Ovary (tissue), 9 donors: ENCODE measurements around the gene TAAR6. TPM values are rescaled to one million over a fixed set of nuclear protein-coding genes. Genes with fewer than 3 reads are reported as not detected.

ENCODE experiments used
- DNase-seq, 5 donors: peaks; one replicate each; pipeline ENCODE4 v3.0.0-alpha.2; 2019 to 2020
- H3K27ac ChIP-seq, 2 donors: fragments of 200-600 bp; one replicate each; pipeline versions ENCODE4 v1.5.1 to v1.8.0; 2019 to 2022
- H3K27me3 ChIP-seq: fragments of 200-600 bp; one replicate; pipeline ENCODE4 v1.8.0; 2022
- H3K36me3 ChIP-seq: fragments of 200-600 bp; sonication (generic); one replicate; pipeline ENCODE4 v1.5.1; 2019
- H3K4me1 ChIP-seq: one replicate; pipeline ENCODE4 v1.8.1; 2013; ENCODE audit warnings: mild to moderate bottlenecking, moderate library complexity; ENCODE audit not compliant: insufficient read depth
- H3K4me3 ChIP-seq: fragments of 200-600 bp; sonication (generic); one replicate; pipeline ENCODE4 v1.5.1; 2017
- H3K9me3 ChIP-seq, 2 donors: fragments of 200-600 bp in 1 of 2; sonication (generic) in 1 of 2; one replicate each; pipeline versions ENCODE4 v1.5.1 to v1.8.1; 2013 to 2019; ENCODE audit warnings: mild to moderate bottlenecking in 1 of 2, moderate library complexity in 1 of 2
- EP300 ChIP-seq: sonication (generic); formaldehyde crosslinking; IDR thresholded peaks from one replicate; pipeline ENCODE4 v1.6.1; 2017; ENCODE audit warnings: antibody characterized with exemption
- POLR2A ChIP-seq: fragments of 450-650 bp; IDR thresholded peaks from one replicate; pipeline ENCODE4 v1.6.1; 2017; ENCODE audit warnings: antibody characterized with exemption, mild to moderate bottlenecking, moderate library complexity
- WGBS, 3 donors: extraction: QIAGEN DNeasy Blood & Tissue Kit in 1 of 3; methylation state at CpG; one replicate each; pipeline versions ENCODE4 v1.1.5 to v1.1.7; 2013 to 2017; 5-methylcytosine and 5-hydroxymethylcytosine counted together
- intact Hi-C, 4 donors: fragments of 100-400 bp; cut with DNase I; formaldehyde crosslinking; loops; one replicate each; pipeline versions ENCODE4 v1.11.0 to v1.15.1; 2022 to 2023
- polyA plus RNA-seq, 2 donors: library from polyadenylated mRNA; stranded (reverse); fragments of 200-250 nt in 1 of 2; fragments of 350-450 nt in 1 of 2; fragmentation: Illumina TruSeq in 1 of 2; extraction: RNeasy Lipid Tissue Mini Kit (QIAGEN cat#74804) in 1 of 2; gene quantifications; one replicate each; pipeline ENCODE4 v1.2.3, GENCODE V29; 2013 to 2014
- total RNA-seq, 7 donors: library from RNA; depleted of rRNA in 2 of 7; stranded (reverse); fragments of >200 nt in 2 of 7; fragmentation: NEBNext Ultra II Directional in 3 of 7; extraction: Animal tissue kit (Norgen Biotek cat#: 25700) in 3 of 7; gene quantifications; one replicate each; pipeline versions ENCODE4 v1.1.0 to v1.2.4, GENCODE V29; 2016 to 2023
- TF ChIP-seq, protein P1 (sequence below), 3 donors: fragments of 450-650 bp in 2 of 3; fragments of 200-600 bp in 1 of 3; IDR thresholded peaks; one replicate each; pipeline versions ENCODE4 v1.5.1 to v1.8.0; 2016 to 2022; ENCODE audit warnings: antibody characterized with exemption in 3 of 3, mild to moderate bottlenecking in 1 of 3
- donor health status: DM: no; HTN: no; CAD: no; lungs with moderate emphysema.
- donor health status: DM: no; HTN: no; CAD: no.
- donor health status: Bipolar disorder and iron deficiency.
- donor health status: DM: yes; HTN: yes; CAD: no.
- donor health status: DM: no; HTN: no; CAD: no.
- donor health status: DM: yes; HTN: yes; CAD: no.

Gene TAAR6
- total and polyA plus RNA-seq, 9 donors = not detected

DNA sequence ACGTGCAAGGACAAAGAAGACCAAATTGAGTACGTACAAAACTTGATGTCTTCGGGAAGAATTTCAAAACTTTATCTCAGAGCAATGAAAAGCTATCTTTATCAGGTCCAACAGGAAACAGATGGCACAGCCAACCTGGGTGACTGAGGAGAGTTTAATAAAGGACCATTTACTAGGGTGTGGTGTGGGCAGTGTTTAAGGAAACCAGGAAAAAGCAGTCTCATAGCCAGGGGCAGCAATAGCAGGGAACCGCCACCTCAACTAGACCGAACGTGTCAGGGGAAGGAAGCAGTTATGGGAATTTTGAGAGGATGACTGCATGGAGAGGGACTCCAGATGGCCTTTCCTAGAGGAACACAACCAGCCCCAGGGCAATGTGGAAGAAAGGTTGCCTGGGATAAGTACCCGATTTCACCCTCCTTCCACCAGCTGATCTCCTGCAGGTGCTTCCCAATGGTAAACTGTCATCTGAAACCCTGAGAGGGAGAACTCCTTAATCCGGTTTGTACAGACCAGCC lies 34.6 kb downstream of the TAAR6 start:
- Histone ChIP-seq H3K4me1 (no peaks in the 10 kb centered on the region), H3K4me3 (no peak overlapping the region), H3K36me3 (no peaks in the 10 kb centered on the region), H3K9me3 (no peaks in the 10 kb centered on the region), H3K27ac (no peak overlapping the region), H3K27me3 (no peaks in the 10 kb centered on the region)
- intact Hi-C loops = no loop called here
- no peak for DNase-seq
- TF ChIP-seq EP300 (no peak), POLR2A (no peak)
- TF ChIP-seq, protein P1, sequence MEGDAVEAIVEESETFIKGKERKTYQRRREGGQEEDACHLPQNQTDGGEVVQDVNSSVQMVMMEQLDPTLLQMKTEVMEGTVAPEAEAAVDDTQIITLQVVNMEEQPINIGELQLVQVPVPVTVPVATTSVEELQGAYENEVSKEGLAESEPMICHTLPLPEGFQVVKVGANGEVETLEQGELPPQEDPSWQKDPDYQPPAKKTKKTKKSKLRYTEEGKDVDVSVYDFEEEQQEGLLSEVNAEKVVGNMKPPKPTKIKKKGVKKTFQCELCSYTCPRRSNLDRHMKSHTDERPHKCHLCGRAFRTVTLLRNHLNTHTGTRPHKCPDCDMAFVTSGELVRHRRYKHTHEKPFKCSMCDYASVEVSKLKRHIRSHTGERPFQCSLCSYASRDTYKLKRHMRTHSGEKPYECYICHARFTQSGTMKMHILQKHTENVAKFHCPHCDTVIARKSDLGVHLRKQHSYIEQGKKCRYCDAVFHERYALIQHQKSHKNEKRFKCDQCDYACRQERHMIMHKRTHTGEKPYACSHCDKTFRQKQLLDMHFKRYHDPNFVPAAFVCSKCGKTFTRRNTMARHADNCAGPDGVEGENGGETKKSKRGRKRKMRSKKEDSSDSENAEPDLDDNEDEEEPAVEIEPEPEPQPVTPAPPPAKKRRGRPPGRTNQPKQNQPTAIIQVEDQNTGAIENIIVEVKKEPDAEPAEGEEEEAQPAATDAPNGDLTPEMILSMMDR (IDR thresholded peaks at IDR 0.05) = no peak
- WGBS, 3 donors = 81 to 88% (median 81%) methylated on average over 8 of the region's 8 CpGs

DNA sequence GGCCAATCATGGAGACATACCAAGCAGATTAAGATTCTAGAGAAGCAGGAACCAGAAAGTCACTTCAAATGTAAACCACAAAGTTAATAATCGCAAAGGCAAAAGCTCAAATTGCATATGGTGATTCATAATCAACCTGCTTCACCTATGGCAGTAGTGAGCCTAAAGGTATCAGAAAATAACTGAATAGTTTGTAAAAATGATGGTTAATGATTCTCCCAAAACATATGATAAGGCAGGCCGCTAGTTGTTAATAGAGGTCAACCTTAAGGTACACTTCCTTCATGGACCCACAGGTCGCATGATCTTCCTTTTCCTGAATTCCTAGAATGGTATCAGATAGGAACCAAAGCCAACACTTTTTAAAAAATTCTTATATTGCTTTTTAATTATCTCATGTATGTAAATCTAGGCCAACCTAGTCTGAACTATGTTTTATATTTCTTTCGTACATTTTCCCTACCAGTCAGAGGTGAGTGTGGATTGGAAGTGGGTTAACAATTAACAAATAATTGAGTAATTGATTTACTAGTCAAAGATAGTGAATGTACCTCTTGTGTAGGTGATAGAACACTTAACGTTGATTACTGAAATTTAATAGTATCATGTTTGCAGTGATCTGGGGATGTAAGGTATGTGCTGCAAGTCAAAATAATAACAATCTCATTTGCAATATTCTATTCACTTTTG lies 37.6 kb downstream of the TAAR6 start:
- TF ChIP-seq, protein P1 (IDR thresholded peaks at IDR 0.05) = no peak
- TF ChIP-seq POLR2A (no peak), EP300 (no peak)
- Histone ChIP-seq H3K4me3 (no peak overlapping the region), H3K27me3 (no peaks in the 10 kb centered on the region), H3K4me1 (no peaks in the 10 kb centered on the region), H3K27ac (no peak overlapping the region), H3K36me3 (no peaks in the 10 kb centered on the region), H3K9me3 (no peaks in the 10 kb centered on the region)
- WGBS, 3 donors = 81 to 92% (median 83%) methylated on average over 5 of the region's 5 CpGs
- no peak for DNase-seq
- intact Hi-C loops = no loop called here

DNA sequence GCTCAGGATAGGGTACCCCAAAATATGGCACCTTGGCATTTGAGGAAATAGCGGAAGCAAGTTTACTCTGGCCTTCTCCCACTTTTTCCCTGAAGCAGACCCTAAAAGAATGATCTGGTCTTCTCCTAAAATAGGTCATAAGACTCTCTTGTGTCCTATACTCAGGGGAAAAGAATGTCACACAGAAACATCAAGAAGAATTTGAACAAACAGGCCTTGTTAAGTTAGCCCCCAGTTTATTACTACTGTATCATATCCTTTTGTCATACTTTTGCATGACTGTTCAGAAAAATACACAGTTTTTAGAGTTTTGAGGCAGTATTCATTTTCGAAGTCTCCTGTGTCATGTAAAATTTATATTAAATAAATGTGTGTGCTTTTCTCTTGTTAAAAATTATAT lies 41.5 kb downstream of the TAAR6 start:
- Histone ChIP-seq H3K4me1 (no peaks in the 10 kb centered on the region), H3K27ac (no peak overlapping the region), H3K4me3 (no peak overlapping the region), H3K27me3 (no peaks in the 10 kb centered on the region), H3K36me3 (no peaks in the 10 kb centered on the region), H3K9me3 (no peaks in the 10 kb centered on the region)
- DNase-seq = no peak
- 87 to 93% (median 92%) methylated on average over 2 of the region's 2 CpGs for WGBS, 3 donors
- intact Hi-C loops = no loop called here
- TF ChIP-seq, protein P1 (IDR thresholded peaks at IDR 0.05) = no peak
- TF ChIP-seq POLR2A (no peak), EP300 (no peak)

DNA sequence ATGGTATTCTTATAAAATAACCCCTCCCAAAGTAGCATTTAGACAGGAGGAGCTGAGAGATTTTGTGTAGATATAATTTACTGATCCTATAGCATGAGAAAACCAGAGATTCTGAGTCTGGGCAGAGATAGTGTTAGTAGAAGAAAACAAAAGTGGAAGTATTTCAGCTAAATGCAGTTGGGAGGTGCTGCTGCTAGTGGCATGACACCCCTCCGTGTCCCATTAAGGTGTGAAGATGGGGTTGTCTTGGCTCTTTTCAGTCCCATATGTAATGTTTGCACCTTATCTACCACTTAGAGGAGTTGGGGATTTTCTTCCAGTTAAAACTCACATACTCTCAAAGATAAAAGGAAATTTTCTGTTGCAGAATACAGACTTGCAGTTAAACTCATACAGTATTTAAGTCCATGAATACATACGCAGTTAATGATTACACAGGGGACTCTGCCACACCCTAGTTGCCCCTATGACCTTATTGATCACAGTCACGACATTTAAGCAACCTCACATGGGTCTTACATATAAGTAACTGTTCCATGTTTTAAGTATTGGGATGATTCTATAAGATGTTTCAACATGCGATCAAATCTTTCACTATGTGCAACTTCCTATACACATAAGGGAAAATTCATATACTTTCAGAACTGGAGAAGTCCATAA lies 42.5 kb downstream of the TAAR6 start:
- no peaks in the 10 kb centered on the region for H3K27me3 ChIP-seq
- DNase-seq = no peak
- H3K27ac ChIP-seq = no peak overlapping the region
- no peaks in the 10 kb centered on the region for H3K9me3 ChIP-seq
- WGBS, 3 donors = 54 to 63% (median 60%) methylated on average over 4 of the region's 4 CpGs
- no peaks in the 10 kb centered on the region for H3K4me1 ChIP-seq
- intact Hi-C loops = no loop called here
- TF ChIP-seq EP300 = no peak
- TF ChIP-seq, protein P1 (IDR thresholded peaks at IDR 0.05) = no peak
- TF ChIP-seq POLR2A = no peak
- no peak overlapping the region for H3K4me3 ChIP-seq
- H3K36me3 ChIP-seq = no peaks in the 10 kb centered on the region
